HEK293 (cell line): Measurements from ENCODE around the gene IPO9.
A peak's percentile ranks its signal among the peaks of the same experiment; 100 is the strongest.

Experiments
- CTCF ChIA-PET: fragments of 350-600 bp; formaldehyde crosslinking; extraction: SDS; loops from one replicate; lab custom pipeline; 2021; ENCODE audit warnings: antibody characterized with exemption; lab: Yijun Ruan, JAX
- POLR2A ChIA-PET: fragments of 300-600 bp; formaldehyde crosslinking; extraction: SDS; loops from one replicate; lab custom pipeline; 2020; ENCODE audit warnings: antibody characterized with exemption, inconsistent platforms; lab: Yijun Ruan, JAX
- H3K27ac ChIP-seq: fragments of 200-500 bp; sonication (Bioruptor generic); 2 replicates; pipeline ENCODE4 v1.5.1; 2014; ENCODE audit warnings: low read depth, low read length, control low read depth, inconsistent platforms; ENCODE audit errors: extremely low read depth
- H3K36me3 ChIP-seq, 2 experiments: fragments of 200-500 bp in 1 of 2; sonication (Bioruptor generic) in 1 of 2; 1 replicate in 1 of 2; 2 replicates in 1 of 2; pipeline ENCODE4 v1.5.1; 2014 to 2017; ENCODE audit warnings: inconsistent platforms in 2 of 2, low read length in 2 of 2; ENCODE audit not compliant: control insufficient read depth in 2 of 2, insufficient read depth in 1 of 2
- H3K4me1 ChIP-seq: fragments of 200-500 bp; sonication (Bioruptor generic); 2 replicates; pipeline ENCODE4 v1.5.1; 2014; ENCODE audit warnings: mild to moderate bottlenecking, low read length, inconsistent platforms; ENCODE audit not compliant: control insufficient read depth, insufficient read depth
- H3K4me3 ChIP-seq: 2 replicates; pipeline ENCODE4 v1.5.1; 2011; ENCODE audit warnings: low read depth, mild to moderate bottlenecking, control low read depth, low read length, moderate library complexity
- H3K9me3 ChIP-seq: fragments of 200-500 bp; sonication (Bioruptor generic); 2 replicates; pipeline ENCODE4 v1.5.1; 2014; ENCODE audit warnings: low read depth, low read length, inconsistent platforms; ENCODE audit not compliant: control insufficient read depth, insufficient read depth
- EGR2 ChIP-seq: fragments of 450-650 bp; formaldehyde crosslinking; IDR thresholded peaks from 2 replicates; pipeline ENCODE4 v1.5.1; 2016; ENCODE audit warnings: low read depth, missing biosample characterization, missing genetic modification characterization
- GFI1B ChIP-seq: fragments of 450-650 bp; formaldehyde crosslinking; IDR thresholded peaks from 2 replicates; pipeline ENCODE4 v1.5.1; 2016; ENCODE audit warnings: missing biosample characterization, missing genetic modification characterization
- HOXA7 ChIP-seq: sonication (generic); formaldehyde crosslinking; IDR thresholded peaks from 2 replicates; pipeline ENCODE4 v1.8.1; 2022; ENCODE audit warnings: missing genetic modification reagents, borderline replicate concordance
- OVOL3 ChIP-seq: fragments of 450-650 bp; formaldehyde crosslinking; IDR thresholded peaks from 2 replicates; pipeline ENCODE4 v1.5.1; 2016; ENCODE audit warnings: missing biosample characterization, missing genetic modification characterization
- SP7 ChIP-seq: fragments of 450-650 bp; formaldehyde crosslinking; IDR thresholded peaks from 2 replicates; pipeline ENCODE4 v1.5.1; 2016; ENCODE audit warnings: missing biosample characterization, missing genetic modification characterization
- ZEB2 ChIP-seq: fragments of 450-650 bp; formaldehyde crosslinking; IDR thresholded peaks from 2 replicates; pipeline ENCODE4 v1.5.1; 2016; ENCODE audit warnings: missing biosample characterization, missing genetic modification characterization
- ZNF121 ChIP-seq: fragments of 450-650 bp; formaldehyde crosslinking; IDR thresholded peaks from 2 replicates; pipeline ENCODE4 v1.5.1; 2016; ENCODE audit warnings: missing biosample characterization, missing genetic modification characterization
- ZNF140 ChIP-seq: fragments of 450-650 bp; formaldehyde crosslinking; IDR thresholded peaks from 2 replicates; pipeline ENCODE4 v1.5.1; 2016; ENCODE audit warnings: missing biosample characterization, missing genetic modification characterization
- ZNF157 ChIP-seq: fragments of 450-650 bp; formaldehyde crosslinking; IDR thresholded peaks from 2 replicates; pipeline ENCODE4 v1.5.1; 2016; ENCODE audit warnings: missing biosample characterization, missing genetic modification characterization
- ZNF366 ChIP-seq: fragments of 450-650 bp; formaldehyde crosslinking; conservative IDR thresholded peaks from 2 replicates; pipeline ENCODE4 v1.5.1; 2016; ENCODE audit warnings: missing biosample characterization, missing genetic modification characterization
- ZNF423 ChIP-seq: fragments of 450-650 bp; formaldehyde crosslinking; IDR thresholded peaks from 2 replicates; pipeline ENCODE4 v1.5.1; 2016; ENCODE audit warnings: missing biosample characterization, missing genetic modification characterization
- ZNF660 ChIP-seq: fragments of 450-650 bp; IDR thresholded peaks from 2 replicates; pipeline ENCODE4 v1.5.1; 2018; ENCODE audit warnings: missing biosample characterization, mild to moderate bottlenecking, missing genetic modification characterization
- ZNF747 ChIP-seq: fragments of 450-650 bp; formaldehyde crosslinking; IDR thresholded peaks from 2 replicates; pipeline ENCODE4 v1.5.1; 2016; ENCODE audit warnings: missing biosample characterization, missing genetic modification characterization
- ZNF776 ChIP-seq: fragments of 450-650 bp; formaldehyde crosslinking; IDR thresholded peaks from 2 replicates; pipeline ENCODE4 v1.5.0; 2017; ENCODE audit warnings: missing biosample characterization, missing genetic modification characterization, borderline replicate concordance
- ZNF830 ChIP-seq: fragments of 450-650 bp; IDR thresholded peaks from 2 replicates; pipeline ENCODE4 v1.5.0; 2018; ENCODE audit warnings: missing biosample characterization, missing genetic modification characterization, low read depth, mild to moderate bottlenecking, moderate library complexity
- TF ChIP-seq, protein P1 (sequence below): fragments of 450-650 bp; formaldehyde crosslinking; IDR thresholded peaks from 2 replicates; pipeline ENCODE4 v1.5.1; 2016; ENCODE audit warnings: missing biosample characterization, missing genetic modification characterization
- TF ChIP-seq, protein P2 (sequence below): fragments of 450-650 bp; formaldehyde crosslinking; IDR thresholded peaks from 2 replicates; pipeline ENCODE4 v1.5.1; 2016; ENCODE audit warnings: missing biosample characterization, missing genetic modification characterization
- TF ChIP-seq, protein P3 (sequence below): fragments of 450-650 bp; formaldehyde crosslinking; IDR thresholded peaks from 2 replicates; pipeline ENCODE4 v1.5.1; 2017; ENCODE audit warnings: missing biosample characterization, missing genetic modification characterization
- TF ChIP-seq, protein P4 (sequence below): fragments of 450-650 bp; formaldehyde crosslinking; IDR thresholded peaks from 2 replicates; pipeline ENCODE4 v1.5.1; 2016; ENCODE audit warnings: missing biosample characterization, missing genetic modification characterization

IPO9 gene

DNA sequence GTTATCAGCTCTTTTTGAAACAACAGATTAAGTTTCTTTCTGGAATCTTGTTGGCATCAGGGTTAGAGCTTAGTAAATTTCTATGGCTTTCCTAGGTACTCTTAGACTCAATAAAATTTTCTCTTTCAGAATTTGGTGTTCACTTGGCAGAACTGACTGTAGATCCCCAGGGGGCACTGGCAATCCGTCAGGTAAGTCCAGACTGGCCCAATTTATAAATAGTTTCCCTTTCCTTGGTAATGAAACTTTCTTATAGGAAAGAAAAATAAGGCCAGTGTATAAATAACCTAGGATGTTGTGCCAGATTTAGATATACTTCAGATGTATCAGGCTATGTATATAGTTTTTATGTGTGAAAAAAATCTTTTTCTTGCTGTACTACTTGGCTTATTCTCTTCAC is 18.2 kb downstream of the IPO9 start:
- Histone ChIP-seq H3K36me3 (peaks cover 26 to 58% of the 10 kb centered on the region in 2 experiments), H3K9me3 (no peaks in the 10 kb centered on the region), H3K4me3 (no peak overlapping the region), H3K27ac (no peak overlapping the region), H3K4me1 (peaks cover 5% of the 10 kb centered on the region; the same call in 1 of the 2 replicates)
- TF ChIP-seq ZNF660 (tag by site-specific recombination) (peak; percentile 71; the same call in 1 of the 2 replicates), ZNF121 (tag by site-specific recombination) (no peak)
- POLR2A ChIA-PET = interaction anchor here (1.8 kb wide), 1 partner anchor 18 kb away, joined by 8 read pairs; the partner anchor contains the start of gene IPO9
- CTCF ChIA-PET = interaction anchor here (0.5 to 4.7 kb wide), 5 partner anchors 14 to 367 kb away, joined by 3 to 36 read pairs (median 4); partner anchors contain the start of gene IPO9

DNA sequence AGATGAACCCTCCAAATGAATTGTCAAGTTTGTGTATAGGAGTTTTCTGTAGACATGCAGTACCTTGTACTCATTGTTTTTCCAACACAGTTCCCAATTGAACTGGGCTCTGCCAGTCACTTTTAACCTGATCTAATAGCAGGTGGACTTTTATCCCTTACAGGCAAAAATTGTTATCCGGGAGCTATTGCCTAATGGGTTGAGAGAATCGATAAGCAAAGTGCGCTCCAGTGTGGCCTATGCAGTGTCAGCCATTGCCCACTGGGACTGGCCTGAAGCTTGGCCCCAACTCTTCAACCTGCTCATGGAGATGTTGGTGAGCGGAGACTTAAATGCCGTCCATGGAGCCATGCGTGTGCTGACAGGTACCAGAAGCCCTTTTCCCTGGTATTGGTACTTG is 19.3 kb downstream of the IPO9 start:
- Histone ChIP-seq H3K4me1 (peaks cover 5% of the 10 kb centered on the region; the same call in 1 of the 2 replicates), H3K4me3 (no peak overlapping the region), H3K27ac (no peak overlapping the region), H3K9me3 (no peaks in the 10 kb centered on the region), H3K36me3 (peaks cover 36 to 64% of the 10 kb centered on the region in 2 experiments)
- CTCF ChIA-PET = interaction anchor here (0.6 to 4.7 kb wide), 10 partner anchors 12 to 366 kb away, joined by 3 to 36 read pairs (median 3); partner anchors contain the start of gene IPO9
- TF ChIP-seq, protein P1, sequence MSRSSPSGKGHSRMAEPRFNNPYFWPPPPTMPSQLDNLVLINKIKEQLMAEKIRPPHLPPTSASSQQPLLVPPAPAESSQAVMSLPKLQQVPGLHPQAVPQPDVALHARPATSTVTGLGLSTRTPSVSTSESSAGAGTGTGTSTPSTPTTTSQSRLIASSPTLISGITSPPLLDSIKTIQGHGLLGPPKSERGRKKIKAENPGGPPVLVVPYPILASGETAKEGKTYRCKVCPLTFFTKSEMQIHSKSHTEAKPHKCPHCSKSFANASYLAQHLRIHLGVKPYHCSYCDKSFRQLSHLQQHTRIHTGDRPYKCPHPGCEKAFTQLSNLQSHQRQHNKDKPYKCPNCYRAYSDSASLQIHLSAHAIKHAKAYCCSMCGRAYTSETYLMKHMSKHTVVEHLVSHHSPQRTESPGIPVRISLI = no peak
- TF ChIP-seq HOXA7 (CRISPR knock-in tag) = no peak
- TF ChIP-seq ZNF660 (tag by site-specific recombination) = no peak
- TF ChIP-seq OVOL3 (tag by site-specific recombination) = no peak
- TF ChIP-seq, protein P2, sequence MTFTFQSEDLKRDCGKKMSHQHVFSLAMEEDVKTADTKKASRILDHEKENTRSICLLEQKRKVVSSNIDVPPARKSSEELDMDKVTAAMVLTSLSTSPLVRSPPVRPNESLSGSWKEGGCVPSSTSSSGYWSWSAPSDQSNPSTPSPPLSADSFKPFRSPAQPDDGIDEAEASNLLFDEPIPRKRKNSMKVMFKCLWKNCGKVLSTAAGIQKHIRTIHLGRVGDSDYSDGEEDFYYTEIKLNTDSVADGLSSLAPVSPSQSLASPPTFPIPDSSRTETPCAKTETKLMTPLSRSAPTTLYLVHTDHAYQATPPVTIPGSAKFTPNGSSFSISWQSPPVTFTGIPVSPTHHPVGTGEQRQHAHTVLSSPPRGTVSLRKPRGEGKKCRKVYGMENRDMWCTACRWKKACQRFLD (tag by site-specific recombination) = no peak
- TF ChIP-seq ZNF747 (tag by site-specific recombination) = no peak
- TF ChIP-seq ZNF140 (tag by site-specific recombination) = no peak
- no peak for TF ChIP-seq ZNF776 (tag by site-specific recombination)
- TF ChIP-seq ZNF830 = no peak
- no peak for TF ChIP-seq ZNF423 (tag by site-specific recombination)
- TF ChIP-seq SP7 (tag by site-specific recombination) = no peak
- TF ChIP-seq, protein P3, sequence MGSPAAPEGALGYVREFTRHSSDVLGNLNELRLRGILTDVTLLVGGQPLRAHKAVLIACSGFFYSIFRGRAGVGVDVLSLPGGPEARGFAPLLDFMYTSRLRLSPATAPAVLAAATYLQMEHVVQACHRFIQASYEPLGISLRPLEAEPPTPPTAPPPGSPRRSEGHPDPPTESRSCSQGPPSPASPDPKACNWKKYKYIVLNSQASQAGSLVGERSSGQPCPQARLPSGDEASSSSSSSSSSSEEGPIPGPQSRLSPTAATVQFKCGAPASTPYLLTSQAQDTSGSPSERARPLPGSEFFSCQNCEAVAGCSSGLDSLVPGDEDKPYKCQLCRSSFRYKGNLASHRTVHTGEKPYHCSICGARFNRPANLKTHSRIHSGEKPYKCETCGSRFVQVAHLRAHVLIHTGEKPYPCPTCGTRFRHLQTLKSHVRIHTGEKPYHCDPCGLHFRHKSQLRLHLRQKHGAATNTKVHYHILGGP (tag by site-specific recombination) = no peak
- no peak for TF ChIP-seq EGR2 (tag by site-specific recombination)
- TF ChIP-seq ZNF157 = no peak
- no peak for TF ChIP-seq ZNF366 (tag by site-specific recombination)
- POLR2A ChIA-PET = interaction anchor here (0.8 to 1.8 kb wide), 3 partner anchors 11 to 19 kb away, joined by 3 to 8 read pairs (median 4); partner anchors contain the start of gene IPO9

DNA sequence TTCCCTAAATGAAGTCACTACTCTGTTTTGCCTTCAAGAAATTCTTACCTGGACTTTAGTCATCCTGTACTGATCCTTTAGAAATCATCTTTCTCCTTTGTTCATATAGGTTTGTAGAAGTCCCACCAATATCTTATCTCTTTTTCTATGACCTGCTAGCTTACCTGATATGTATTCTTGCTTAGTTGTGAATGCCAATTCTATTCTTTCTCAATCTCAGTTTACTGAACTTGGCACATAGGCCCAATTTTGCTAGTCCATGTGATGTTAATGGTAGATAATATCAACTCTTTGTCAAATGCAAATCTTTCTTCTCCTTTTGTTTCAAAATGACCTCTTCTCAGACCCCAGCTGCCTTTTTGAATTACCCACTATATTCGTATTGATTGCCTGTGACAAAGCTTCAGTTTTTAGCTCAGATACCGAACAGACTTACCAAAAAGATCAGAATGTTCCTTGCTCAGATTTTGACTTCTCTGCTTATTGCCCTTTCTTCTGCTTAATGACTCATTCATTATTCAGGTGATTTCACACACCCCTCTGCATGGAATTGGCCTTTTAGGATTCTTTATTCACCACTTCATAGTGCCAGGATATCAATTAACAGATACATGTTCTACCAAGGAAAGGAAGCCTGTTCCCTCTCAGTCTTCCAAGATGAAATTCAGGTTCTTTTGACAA is 20.6 kb downstream of the IPO9 start:
- no peaks in the 10 kb centered on the region for H3K9me3 ChIP-seq
- H3K36me3 ChIP-seq = peaks cover 48 to 77% of the 10 kb centered on the region in 2 experiments
- H3K27ac ChIP-seq = no peak overlapping the region
- POLR2A ChIA-PET = interaction anchor here (0.6 to 1.3 kb wide), 2 partner anchors 14 to 97 kb away, joined by 4 to 6 read pairs; partner anchors contain the start of gene LMOD1
- CTCF ChIA-PET = interaction anchor here (0.7 to 4.7 kb wide), 10 partner anchors 13 to 337 kb away, joined by 3 to 36 read pairs (median 3); partner anchors contain the start of gene IPO9
- peaks cover 5% of the 10 kb centered on the region; the same call in 1 of the 2 replicates for H3K4me1 ChIP-seq
- TF ChIP-seq, protein P4, sequence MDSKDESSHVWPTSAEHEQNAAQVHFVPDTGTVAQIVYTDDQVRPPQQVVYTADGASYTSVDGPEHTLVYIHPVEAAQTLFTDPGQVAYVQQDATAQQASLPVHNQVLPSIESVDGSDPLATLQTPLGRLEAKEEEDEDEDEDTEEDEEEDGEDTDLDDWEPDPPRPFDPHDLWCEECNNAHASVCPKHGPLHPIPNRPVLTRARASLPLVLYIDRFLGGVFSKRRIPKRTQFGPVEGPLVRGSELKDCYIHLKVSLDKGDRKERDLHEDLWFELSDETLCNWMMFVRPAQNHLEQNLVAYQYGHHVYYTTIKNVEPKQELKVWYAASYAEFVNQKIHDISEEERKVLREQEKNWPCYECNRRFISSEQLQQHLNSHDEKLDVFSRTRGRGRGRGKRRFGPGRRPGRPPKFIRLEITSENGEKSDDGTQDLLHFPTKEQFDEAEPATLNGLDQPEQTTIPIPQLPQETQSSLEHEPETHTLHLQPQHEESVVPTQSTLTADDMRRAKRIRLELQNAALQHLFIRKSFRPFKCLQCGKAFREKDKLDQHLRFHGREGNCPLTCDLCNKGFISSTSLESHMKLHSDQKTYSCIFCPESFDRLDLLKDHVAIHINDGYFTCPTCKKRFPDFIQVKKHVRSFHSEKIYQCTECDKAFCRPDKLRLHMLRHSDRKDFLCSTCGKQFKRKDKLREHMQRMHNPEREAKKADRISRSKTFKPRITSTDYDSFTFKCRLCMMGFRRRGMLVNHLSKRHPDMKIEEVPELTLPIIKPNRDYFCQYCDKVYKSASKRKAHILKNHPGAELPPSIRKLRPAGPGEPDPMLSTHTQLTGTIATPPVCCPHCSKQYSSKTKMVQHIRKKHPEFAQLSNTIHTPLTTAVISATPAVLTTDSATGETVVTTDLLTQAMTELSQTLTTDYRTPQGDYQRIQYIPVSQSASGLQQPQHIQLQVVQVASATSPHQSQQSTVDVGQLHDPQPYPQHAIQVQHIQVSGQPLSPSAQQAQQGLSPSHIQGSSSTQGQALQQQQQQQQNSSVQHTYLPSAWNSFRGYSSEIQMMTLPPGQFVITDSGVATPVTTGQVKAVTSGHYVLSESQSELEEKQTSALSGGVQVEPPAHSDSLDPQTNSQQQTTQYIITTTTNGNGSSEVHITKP (tag by site-specific recombination) = peak; percentile 61
- TF ChIP-seq ZEB2 (tag by site-specific recombination) (0 out of 2 replicates have a peak, but pooled peaks have one; percentile 33), ZNF366 (tag by site-specific recombination) (peak; percentile 39; the same call in 1 of the 2 replicates), GFI1B (tag by site-specific recombination) (no peak)
- no peak overlapping the region for H3K4me3 ChIP-seq
